ENCODE data around the gene CASS4.
A peak's percentile ranks its signal among the peaks of the same experiment; 100 is the strongest.
"Not testable (repeated sequence)": the region's sequence is repeated elsewhere in the genome, so short reads cannot be mapped to it uniquely, and the experiment has no call there.

The CASS4 gene

DNA sequence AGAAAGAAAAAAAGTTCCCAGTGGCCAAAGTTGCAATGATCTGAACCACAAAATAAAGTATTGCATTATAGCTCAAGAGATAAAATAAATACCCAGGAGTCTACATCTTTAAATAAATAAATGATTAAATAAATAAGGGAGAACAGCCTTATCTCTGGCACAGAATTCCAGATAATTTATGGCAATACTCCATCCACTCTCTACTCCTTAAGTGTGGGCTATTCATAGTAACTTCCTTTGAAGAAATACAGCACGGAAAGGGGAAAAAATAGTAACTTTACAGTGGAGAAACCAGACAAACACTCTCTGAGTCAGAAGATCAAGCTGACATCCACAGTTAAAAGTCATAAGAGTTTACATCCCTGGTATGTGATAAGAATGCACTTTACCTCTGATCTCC, 31.7 kb upstream of the CASS4 start:
- Histone ChIP-seq H3K27ac (ENCODE audit: low read depth, low read length, severe bottlenecking) (no peak overlapping the region), H3K9me3 (ENCODE audit: control insufficient read depth, low read length) (no peaks in the 10 kb centered on the region), H3K4me3 (ENCODE audit: extremely low read depth, insufficient read depth, low read length, poor library complexity, severe bottlenecking) (no peak overlapping the region), H3K36me3 (ENCODE audit: control insufficient read depth, insufficient read depth, low read length) (peaks cover 84% of the 10 kb centered on the region), H3K4me1 (ENCODE audit: control insufficient read depth, insufficient read depth, low read length, poor library complexity, severe bottlenecking) (peaks cover 2% of the 10 kb centered on the region)
- WGBS, 2 experiments (ENCODE audit: insufficient coverage in 2 of 2): no CpG with 5 or more reads among the region's 1 CpG

DNA sequence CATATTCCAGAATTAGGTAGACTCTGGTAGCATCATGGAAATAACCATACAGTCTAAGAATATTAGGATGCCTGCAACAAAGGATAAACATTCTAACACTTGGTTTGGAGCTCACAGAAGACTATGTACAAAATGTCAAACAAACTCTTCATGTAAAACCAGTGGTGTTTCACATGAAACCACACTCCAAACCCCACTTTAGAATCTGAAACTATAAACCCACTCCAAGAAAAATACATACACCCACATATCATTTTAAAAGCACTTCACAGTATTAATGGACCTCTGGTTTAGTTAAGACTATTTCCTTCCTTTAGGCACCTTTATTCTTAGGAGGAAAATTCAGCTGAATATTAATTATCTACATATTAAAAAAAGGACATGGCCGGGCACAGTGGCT, 30.6 kb upstream of the CASS4 start:
- Histone ChIP-seq H3K9me3 (ENCODE audit: control insufficient read depth, low read length) (no peaks in the 10 kb centered on the region), H3K27ac (ENCODE audit: low read depth, low read length, severe bottlenecking) (no peak overlapping the region), H3K4me1 (ENCODE audit: control insufficient read depth, insufficient read depth, low read length, poor library complexity, severe bottlenecking) (peaks cover 2% of the 10 kb centered on the region), H3K36me3 (ENCODE audit: control insufficient read depth, insufficient read depth, low read length) (peaks cover 84% of the 10 kb centered on the region), H3K4me3 (ENCODE audit: extremely low read depth, insufficient read depth, low read length, poor library complexity, severe bottlenecking) (no peak overlapping the region)
- 80% methylated on average over 1 of the region's 1 CpG; no CpG with 5 or more reads in 1 of the 2 experiments for WGBS, 2 experiments (ENCODE audit: insufficient coverage in 2 of 2)

DNA sequence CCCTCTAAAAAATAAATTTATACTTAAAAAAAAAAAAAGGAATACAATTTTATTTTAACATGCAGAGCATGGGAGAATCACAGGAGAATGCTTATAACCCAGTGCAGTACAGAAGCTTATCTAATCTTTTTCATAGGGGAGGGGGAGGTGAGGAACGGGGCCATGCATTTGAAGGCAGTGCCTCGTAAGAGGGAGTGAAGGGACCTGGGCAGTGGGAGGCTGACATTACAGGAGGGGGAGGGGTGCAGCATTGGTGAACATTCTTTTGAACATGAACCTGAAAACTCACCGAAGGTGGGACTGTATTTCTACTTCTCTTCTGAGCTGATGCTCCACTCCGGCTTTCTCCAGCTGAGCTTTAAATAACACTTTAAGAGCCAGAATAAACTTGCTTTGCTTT, 29.4 kb upstream of the CASS4 start:
- peaks cover 78% of the 10 kb centered on the region for H3K36me3 ChIP-seq (ENCODE audit: control insufficient read depth, insufficient read depth, low read length)
- no peaks in the 10 kb centered on the region for H3K4me1 ChIP-seq (ENCODE audit: control insufficient read depth, insufficient read depth, low read length, poor library complexity, severe bottlenecking)
- WGBS, 2 experiments (ENCODE audit: insufficient coverage in 2 of 2): 89 to 97% methylated on average over 4 of the region's 4 CpGs
- H3K27ac ChIP-seq (ENCODE audit: low read depth, low read length, severe bottlenecking): no peak overlapping the region
- no peaks in the 10 kb centered on the region for H3K9me3 ChIP-seq (ENCODE audit: control insufficient read depth, low read length)
- H3K4me3 ChIP-seq (ENCODE audit: extremely low read depth, insufficient read depth, low read length, poor library complexity, severe bottlenecking): no peak overlapping the region

DNA sequence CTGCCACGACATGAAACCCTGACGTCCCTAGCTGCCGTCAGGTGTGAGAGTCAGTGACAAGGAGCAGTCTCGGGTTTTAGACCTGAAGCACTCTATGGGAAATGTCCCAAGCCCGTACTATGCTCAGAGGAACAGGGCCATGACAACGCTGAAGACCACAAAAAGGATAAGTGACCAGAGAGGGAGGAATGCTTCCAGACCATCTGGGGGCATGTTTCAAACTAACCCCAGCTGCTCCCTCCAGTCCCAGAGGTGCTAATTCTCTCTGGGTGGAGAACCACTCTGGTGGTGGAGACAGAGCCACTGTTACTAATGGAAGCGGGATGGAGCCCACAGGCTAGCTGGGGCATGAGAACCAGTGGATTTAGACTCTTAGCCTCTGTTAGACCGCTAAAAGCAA, 28.7 kb upstream of the CASS4 start:
- Histone ChIP-seq H3K9me3 (ENCODE audit: control insufficient read depth, low read length) (no peaks in the 10 kb centered on the region), H3K36me3 (ENCODE audit: control insufficient read depth, insufficient read depth, low read length) (peaks cover 78% of the 10 kb centered on the region), H3K4me1 (ENCODE audit: control insufficient read depth, insufficient read depth, low read length, poor library complexity, severe bottlenecking) (no peaks in the 10 kb centered on the region), H3K27ac (ENCODE audit: low read depth, low read length, severe bottlenecking) (no peak overlapping the region), H3K4me3 (ENCODE audit: extremely low read depth, insufficient read depth, low read length, poor library complexity, severe bottlenecking) (no peak overlapping the region)
- WGBS, 2 experiments (ENCODE audit: insufficient coverage in 2 of 2): 88 to 95% methylated on average over 7 to 8 of the region's 8 CpGs

DNA sequence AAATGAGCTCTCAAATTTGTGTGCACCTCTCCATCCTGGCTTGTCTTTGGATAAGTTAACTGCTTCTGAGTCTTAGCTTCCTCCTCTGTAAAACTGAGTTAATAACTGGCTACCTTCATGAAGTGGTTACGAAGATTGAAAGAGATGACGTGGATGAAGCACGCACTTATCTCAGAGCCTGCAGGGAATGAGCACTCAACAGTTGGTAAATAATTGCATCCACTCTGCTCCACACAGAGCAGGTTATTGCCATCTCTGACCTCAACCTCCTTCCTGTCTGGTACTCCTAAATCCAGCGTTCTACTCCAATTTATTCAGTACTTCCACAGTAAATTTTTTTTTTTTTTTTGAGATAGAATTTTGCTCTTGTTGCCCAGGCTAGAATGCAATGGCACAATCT, 26.9 kb upstream of the CASS4 start:
- Histone ChIP-seq H3K4me3 (ENCODE audit: extremely low read depth, insufficient read depth, low read length, poor library complexity, severe bottlenecking) (no peak overlapping the region), H3K4me1 (ENCODE audit: control insufficient read depth, insufficient read depth, low read length, poor library complexity, severe bottlenecking) (peaks cover 2% of the 10 kb centered on the region), H3K27ac (ENCODE audit: low read depth, low read length, severe bottlenecking) (no peak overlapping the region), H3K9me3 (ENCODE audit: control insufficient read depth, low read length) (no peaks in the 10 kb centered on the region), H3K36me3 (ENCODE audit: control insufficient read depth, insufficient read depth, low read length) (peaks cover 80% of the 10 kb centered on the region)
- WGBS, 2 experiments (ENCODE audit: insufficient coverage in 2 of 2): 96 to 100% methylated on average over 3 of the region's 4 CpGs

DNA sequence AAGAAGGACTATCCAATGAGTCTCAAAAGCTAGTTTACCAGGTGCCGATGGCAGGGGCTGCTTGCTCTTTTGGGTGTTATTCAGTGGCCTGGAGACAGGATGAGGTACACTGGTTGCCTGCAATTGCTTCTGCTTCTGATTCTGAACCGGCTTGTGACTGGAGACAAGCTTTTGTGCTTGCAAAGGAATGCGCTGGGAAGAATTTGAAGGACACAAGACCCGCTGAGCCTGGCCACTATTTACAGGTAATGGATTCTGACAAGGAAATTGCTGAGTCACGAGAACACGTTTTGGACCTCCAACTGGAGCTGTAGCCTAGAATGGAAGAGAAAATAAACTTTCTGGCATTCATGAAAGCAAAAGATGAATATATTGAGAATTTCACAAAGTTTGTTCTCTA, 25.8 kb upstream of the CASS4 start:
- 94 to 95% methylated on average over 6 of the region's 6 CpGs for WGBS, 2 experiments (ENCODE audit: insufficient coverage in 2 of 2)
- Histone ChIP-seq H3K4me3 (ENCODE audit: extremely low read depth, insufficient read depth, low read length, poor library complexity, severe bottlenecking) (no peak overlapping the region), H3K27ac (ENCODE audit: low read depth, low read length, severe bottlenecking) (no peak overlapping the region), H3K4me1 (ENCODE audit: control insufficient read depth, insufficient read depth, low read length, poor library complexity, severe bottlenecking) (peaks cover 9% of the 10 kb centered on the region), H3K36me3 (ENCODE audit: control insufficient read depth, insufficient read depth, low read length) (peaks cover 78% of the 10 kb centered on the region), H3K9me3 (ENCODE audit: control insufficient read depth, low read length) (no peaks in the 10 kb centered on the region)

DNA sequence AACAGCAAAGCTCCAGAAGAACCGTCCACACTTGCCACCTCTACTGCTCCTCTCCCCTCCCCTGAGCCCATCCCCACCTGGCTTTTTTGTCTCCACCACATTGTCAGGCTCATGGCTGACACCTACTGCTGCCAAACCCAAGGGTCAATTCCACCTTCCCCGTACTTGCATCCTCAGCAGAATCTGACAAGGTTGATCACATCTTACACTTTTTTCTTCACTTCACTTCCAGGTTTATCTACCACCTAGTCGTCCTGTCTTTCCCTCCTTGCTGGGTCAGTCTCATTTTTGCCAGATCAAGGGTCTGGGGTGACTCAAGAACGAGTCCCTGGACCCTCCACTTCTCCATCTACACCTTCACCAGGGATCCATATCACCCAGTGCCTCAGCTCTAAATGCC, 23.2 kb upstream of the CASS4 start:
- Histone ChIP-seq H3K4me1 (ENCODE audit: control insufficient read depth, insufficient read depth, low read length, poor library complexity, severe bottlenecking) (peaks cover 9% of the 10 kb centered on the region), H3K4me3 (ENCODE audit: extremely low read depth, insufficient read depth, low read length, poor library complexity, severe bottlenecking) (no peak overlapping the region), H3K27ac (ENCODE audit: low read depth, low read length, severe bottlenecking) (no peak overlapping the region), H3K9me3 (ENCODE audit: control insufficient read depth, low read length) (no peaks in the 10 kb centered on the region), H3K36me3 (ENCODE audit: control insufficient read depth, insufficient read depth, low read length) (peaks cover 56% of the 10 kb centered on the region)
- WGBS, 2 experiments (ENCODE audit: insufficient coverage in 2 of 2): 83% methylated on average over 3 of the region's 4 CpGs

DNA sequence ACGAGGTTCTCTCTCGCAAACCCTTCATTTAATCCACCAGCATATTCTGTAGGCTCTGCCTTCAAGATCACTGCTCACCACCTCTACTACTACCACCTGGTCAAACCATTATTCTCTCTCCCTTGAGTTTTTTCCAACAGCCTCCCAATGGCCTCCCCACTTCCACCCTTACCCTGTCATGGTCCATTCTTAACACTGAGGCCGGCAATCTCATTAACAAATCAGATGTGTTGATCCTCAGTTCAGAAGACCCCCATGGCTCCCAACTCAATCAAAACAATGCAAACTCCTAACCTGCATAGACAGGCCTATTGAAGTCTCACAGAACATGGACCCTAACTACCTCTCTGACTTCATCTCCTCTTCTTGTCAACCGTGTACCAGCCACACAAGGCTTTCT, 22.3 kb upstream of the CASS4 start:
- H3K36me3 ChIP-seq (ENCODE audit: control insufficient read depth, insufficient read depth, low read length): peaks cover 55% of the 10 kb centered on the region
- H3K4me3 ChIP-seq (ENCODE audit: extremely low read depth, insufficient read depth, low read length, poor library complexity, severe bottlenecking): no peak overlapping the region
- H3K27ac ChIP-seq (ENCODE audit: low read depth, low read length, severe bottlenecking): no peak overlapping the region
- 96 to 100% methylated on average over 4 of the region's 4 CpGs for WGBS, 2 experiments (ENCODE audit: insufficient coverage in 2 of 2)
- H3K4me1 ChIP-seq (ENCODE audit: control insufficient read depth, insufficient read depth, low read length, poor library complexity, severe bottlenecking): peaks cover 13% of the 10 kb centered on the region
- H3K9me3 ChIP-seq (ENCODE audit: control insufficient read depth, low read length): no peaks in the 10 kb centered on the region

DNA sequence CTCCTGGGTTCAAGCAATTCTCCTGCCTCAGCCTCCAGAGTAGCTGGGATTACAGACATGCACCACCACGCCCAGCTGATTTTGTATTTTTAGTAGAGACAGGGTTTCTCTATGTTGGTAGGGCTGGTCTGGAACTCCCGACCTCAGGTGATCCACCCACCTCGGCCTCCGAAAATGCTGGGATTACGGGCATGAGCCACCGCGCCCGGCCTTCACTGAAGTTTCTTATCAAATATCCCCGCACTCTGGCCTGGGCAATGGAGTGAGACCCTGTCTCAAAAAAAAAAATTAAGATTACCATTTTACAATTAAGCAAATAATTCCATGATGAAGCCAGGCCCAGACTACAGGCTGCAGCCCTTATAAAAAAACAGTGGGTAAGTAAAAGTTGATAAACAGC, 21.7 kb upstream of the CASS4 start:
- not testable (repeated sequence) for H3K27ac ChIP-seq (ENCODE audit: low read depth, low read length, severe bottlenecking); H3K9me3 ChIP-seq (ENCODE audit: control insufficient read depth, low read length)
- Histone ChIP-seq H3K36me3 (ENCODE audit: control insufficient read depth, insufficient read depth, low read length) (peaks cover 55% of the 10 kb centered on the region), H3K4me3 (ENCODE audit: extremely low read depth, insufficient read depth, low read length, poor library complexity, severe bottlenecking) (peak overlapping the region; percentile 90), H3K4me1 (ENCODE audit: control insufficient read depth, insufficient read depth, low read length, poor library complexity, severe bottlenecking) (peaks cover 13% of the 10 kb centered on the region)
- 89 to 97% methylated on average over 8 to 9 of the region's 9 CpGs for WGBS, 2 experiments (ENCODE audit: insufficient coverage in 2 of 2)

DNA sequence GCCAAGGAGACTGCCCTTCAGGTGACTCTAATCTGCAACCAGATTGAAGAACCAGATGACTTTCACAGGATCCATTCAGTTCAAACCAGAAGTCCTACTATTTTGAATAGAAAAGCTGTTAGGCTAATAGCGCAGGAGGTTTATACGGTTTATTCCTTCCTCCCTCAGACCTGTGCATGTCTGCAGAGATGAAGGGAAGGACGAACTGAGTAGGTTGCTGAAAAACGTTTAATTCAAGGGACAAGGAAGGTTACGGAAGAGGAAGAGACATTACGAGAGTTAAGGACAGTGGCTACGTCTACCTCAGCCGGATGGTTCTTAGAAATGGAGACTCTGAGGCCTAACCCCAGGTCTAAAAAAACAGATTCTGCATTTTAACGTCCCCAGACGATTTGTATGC, 21.0 kb upstream of the CASS4 start:
- no peak overlapping the region for H3K27ac ChIP-seq (ENCODE audit: low read depth, low read length, severe bottlenecking)
- H3K4me3 ChIP-seq (ENCODE audit: extremely low read depth, insufficient read depth, low read length, poor library complexity, severe bottlenecking): peak overlapping the region; percentile 90
- no peaks in the 10 kb centered on the region for H3K9me3 ChIP-seq (ENCODE audit: control insufficient read depth, low read length)
- H3K36me3 ChIP-seq (ENCODE audit: control insufficient read depth, insufficient read depth, low read length): peaks cover 55% of the 10 kb centered on the region
- peaks cover 13% of the 10 kb centered on the region for H3K4me1 ChIP-seq (ENCODE audit: control insufficient read depth, insufficient read depth, low read length, poor library complexity, severe bottlenecking)
- WGBS, 2 experiments (ENCODE audit: insufficient coverage in 2 of 2): 19 to 21% methylated on average over 7 to 10 of the region's 10 CpGs

DNA sequence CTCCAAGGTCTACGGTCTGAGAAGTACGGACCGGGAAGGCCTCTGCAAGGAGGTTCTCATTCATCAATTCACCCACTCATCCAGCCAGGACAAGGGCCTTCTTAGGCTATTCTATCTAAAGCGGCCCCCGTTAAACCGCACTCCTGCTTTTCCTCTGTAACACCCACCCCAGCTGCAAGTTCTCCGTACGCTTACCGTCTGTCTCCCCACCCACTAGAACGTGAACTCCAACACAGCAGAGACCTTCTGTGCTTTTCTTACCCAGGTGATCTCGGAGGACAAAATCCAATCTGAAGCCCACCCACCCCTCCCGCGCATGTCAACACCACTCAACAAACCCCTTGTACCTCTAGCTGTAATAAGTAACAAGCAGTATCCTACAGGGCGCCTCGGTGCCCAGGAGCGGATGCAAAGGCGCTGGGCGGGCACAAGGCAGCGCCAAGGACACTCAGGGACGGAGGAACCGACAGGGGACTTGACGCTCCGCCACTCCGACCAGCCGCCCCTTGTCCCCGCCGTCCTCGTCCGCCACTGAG, 20.4 kb upstream of the CASS4 start:
- Histone ChIP-seq H3K4me3 (ENCODE audit: extremely low read depth, insufficient read depth, low read length, poor library complexity, severe bottlenecking) (peak overlapping the region; percentile 90), H3K4me1 (ENCODE audit: control insufficient read depth, insufficient read depth, low read length, poor library complexity, severe bottlenecking) (peaks cover 13% of the 10 kb centered on the region), H3K9me3 (ENCODE audit: control insufficient read depth, low read length) (no peaks in the 10 kb centered on the region), H3K36me3 (ENCODE audit: control insufficient read depth, insufficient read depth, low read length) (peaks cover 55% of the 10 kb centered on the region), H3K27ac (ENCODE audit: low read depth, low read length, severe bottlenecking) (peak overlapping the region; percentile 90)
- 0% methylated on average over 13 to 23 of the region's 29 CpGs for WGBS, 2 experiments (ENCODE audit: insufficient coverage in 2 of 2)

Measured in mesodermal cell (in vitro differentiated cells).